Measurements from ENCODE around the gene SASH3.

DNA sequence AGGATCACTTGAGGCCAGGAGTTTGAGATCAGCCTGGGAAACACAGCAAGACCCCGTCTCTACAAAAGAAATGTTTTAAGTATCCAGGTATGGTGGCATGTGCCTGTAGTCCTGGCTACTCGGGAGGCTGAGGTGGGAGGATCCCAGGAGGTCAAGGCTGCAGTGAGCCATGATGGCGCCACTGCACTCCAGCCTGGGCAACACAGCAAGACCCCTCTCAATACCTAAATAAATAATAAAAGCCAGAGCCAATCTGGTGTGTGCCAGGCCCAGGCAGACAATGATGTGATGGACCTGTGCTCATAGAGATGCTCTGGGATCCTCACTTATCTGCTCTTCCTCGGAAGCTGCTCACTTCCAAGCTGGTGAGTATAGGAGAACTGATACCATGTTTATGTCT, 18.2 kb upstream of the SASH3 start:
- TF ChIP-seq MXI1 (IDR thresholded peaks at IDR 0.05; ENCODE audit: low read depth, low read length) (no peak), NFIC (IDR thresholded peaks at IDR 0.05; ENCODE audit: borderline replicate concordance) (no peak), SMC3 (IDR thresholded peaks at IDR 0.05; ENCODE audit: low read depth, low read length) (no peak), EZH2phosphoT487 (IDR thresholded peaks at IDR 0.05; ENCODE audit: borderline replicate concordance, low read depth) (no peak), NRF1 (IDR thresholded peaks at IDR 0.05; ENCODE audit: low read depth, low read length) (no peak), RFX5 (IDR thresholded peaks at IDR 0.05; ENCODE audit: low read length) (no peak)
- TF ChIP-seq, protein P1, sequence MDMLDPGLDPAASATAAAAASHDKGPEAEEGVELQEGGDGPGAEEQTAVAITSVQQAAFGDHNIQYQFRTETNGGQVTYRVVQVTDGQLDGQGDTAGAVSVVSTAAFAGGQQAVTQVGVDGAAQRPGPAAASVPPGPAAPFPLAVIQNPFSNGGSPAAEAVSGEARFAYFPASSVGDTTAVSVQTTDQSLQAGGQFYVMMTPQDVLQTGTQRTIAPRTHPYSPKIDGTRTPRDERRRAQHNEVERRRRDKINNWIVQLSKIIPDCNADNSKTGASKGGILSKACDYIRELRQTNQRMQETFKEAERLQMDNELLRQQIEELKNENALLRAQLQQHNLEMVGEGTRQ (IDR thresholded peaks at IDR 0.05; ENCODE audit: borderline replicate concordance, low read depth, low read length) = no peak
- TF ChIP-seq, protein P2, sequence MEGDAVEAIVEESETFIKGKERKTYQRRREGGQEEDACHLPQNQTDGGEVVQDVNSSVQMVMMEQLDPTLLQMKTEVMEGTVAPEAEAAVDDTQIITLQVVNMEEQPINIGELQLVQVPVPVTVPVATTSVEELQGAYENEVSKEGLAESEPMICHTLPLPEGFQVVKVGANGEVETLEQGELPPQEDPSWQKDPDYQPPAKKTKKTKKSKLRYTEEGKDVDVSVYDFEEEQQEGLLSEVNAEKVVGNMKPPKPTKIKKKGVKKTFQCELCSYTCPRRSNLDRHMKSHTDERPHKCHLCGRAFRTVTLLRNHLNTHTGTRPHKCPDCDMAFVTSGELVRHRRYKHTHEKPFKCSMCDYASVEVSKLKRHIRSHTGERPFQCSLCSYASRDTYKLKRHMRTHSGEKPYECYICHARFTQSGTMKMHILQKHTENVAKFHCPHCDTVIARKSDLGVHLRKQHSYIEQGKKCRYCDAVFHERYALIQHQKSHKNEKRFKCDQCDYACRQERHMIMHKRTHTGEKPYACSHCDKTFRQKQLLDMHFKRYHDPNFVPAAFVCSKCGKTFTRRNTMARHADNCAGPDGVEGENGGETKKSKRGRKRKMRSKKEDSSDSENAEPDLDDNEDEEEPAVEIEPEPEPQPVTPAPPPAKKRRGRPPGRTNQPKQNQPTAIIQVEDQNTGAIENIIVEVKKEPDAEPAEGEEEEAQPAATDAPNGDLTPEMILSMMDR (IDR thresholded peaks at IDR 0.05) = no peak
